ENCODE results near the gene CXCL8. TPM values are rescaled to one million over a fixed set of nuclear protein-coding genes. Genes with fewer than 3 reads are reported as not detected.

The CXCL8 gene
- total RNA-seq, 1 donor from 2014 or later, result not detected

DNA sequence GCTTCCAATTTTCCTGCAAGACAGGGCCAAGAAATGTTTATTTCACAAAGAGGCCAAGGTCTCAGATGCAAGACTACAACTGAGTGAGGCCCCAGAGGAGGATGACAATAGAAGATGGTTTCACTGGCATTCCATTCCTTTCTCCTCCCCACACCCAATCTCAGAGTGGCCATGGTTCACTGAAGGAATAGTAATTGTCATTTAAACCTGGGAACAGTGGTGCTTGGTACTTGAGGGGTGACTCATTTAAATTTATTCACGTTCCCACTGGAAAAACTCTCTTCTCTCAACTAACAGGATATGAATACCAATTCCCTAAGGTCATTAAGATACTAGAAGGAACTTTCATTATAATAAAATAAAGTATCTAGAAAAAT is 35.3 kb upstream of the CXCL8 start:
- H3K4me1 ChIP-seq, result peaks cover 0 to 16% of the 10 kb centered on the region in 2 donors
- intact Hi-C loops (cut with DNase I), result loop anchor here (5.0 to 10.0 kb wide), 2 partner anchors 38 to 450 kb away; partner anchors contain the start of gene MTHFD2L
- H3K27me3 ChIP-seq, result no peaks in the 10 kb centered on the region
- DNase-seq (ENCODE audit: low spot score in 2 of 2), result no peak
- no peaks in the 10 kb centered on the region for H3K36me3 ChIP-seq
- H3K4me3 ChIP-seq, result no peak overlapping the region
- H3K27ac ChIP-seq, result peak overlapping the region; percentile 67 to 83
- H3K9me3 ChIP-seq, result no peaks in the 10 kb centered on the region
- TF ChIP-seq, protein P1, sequence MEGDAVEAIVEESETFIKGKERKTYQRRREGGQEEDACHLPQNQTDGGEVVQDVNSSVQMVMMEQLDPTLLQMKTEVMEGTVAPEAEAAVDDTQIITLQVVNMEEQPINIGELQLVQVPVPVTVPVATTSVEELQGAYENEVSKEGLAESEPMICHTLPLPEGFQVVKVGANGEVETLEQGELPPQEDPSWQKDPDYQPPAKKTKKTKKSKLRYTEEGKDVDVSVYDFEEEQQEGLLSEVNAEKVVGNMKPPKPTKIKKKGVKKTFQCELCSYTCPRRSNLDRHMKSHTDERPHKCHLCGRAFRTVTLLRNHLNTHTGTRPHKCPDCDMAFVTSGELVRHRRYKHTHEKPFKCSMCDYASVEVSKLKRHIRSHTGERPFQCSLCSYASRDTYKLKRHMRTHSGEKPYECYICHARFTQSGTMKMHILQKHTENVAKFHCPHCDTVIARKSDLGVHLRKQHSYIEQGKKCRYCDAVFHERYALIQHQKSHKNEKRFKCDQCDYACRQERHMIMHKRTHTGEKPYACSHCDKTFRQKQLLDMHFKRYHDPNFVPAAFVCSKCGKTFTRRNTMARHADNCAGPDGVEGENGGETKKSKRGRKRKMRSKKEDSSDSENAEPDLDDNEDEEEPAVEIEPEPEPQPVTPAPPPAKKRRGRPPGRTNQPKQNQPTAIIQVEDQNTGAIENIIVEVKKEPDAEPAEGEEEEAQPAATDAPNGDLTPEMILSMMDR (IDR thresholded peaks at IDR 0.05), result no peak

DNA sequence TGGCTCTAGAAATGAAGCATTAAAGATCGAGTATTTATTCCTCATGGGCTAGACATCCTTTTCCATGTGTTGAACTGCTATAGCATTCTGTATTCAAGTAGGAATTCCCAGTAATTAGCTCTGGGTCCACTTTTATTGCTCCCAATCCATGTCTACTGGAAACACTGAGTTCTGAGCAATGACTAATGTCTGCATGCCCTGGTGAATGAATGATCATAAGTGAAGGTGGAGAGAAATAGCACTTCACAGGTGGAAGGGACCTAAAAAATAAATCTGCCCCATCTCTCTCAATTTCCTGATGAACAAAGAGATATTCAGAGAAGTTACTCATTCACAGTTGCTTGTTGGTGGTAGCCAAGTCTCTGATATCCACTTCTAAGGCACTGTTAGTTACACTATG is 34.6 kb upstream of the CXCL8 start:
- intact Hi-C loops (cut with DNase I), result loop anchor here (5.0 to 10.0 kb wide), 2 partner anchors 38 to 449 kb away; partner anchors contain the start of gene MTHFD2L
- no peaks in the 10 kb centered on the region for H3K36me3 ChIP-seq
- peaks cover 0 to 16% of the 10 kb centered on the region in 2 donors for H3K4me1 ChIP-seq
- H3K27ac ChIP-seq, result peak overlapping the region in 1 of 2 donors; percentile 83
- no peak for DNase-seq (ENCODE audit: low spot score in 2 of 2)
- H3K4me3 ChIP-seq, result no peak overlapping the region
- no peaks in the 10 kb centered on the region for H3K9me3 ChIP-seq
- TF ChIP-seq, protein P1 (IDR thresholded peaks at IDR 0.05), result no peak
- no peaks in the 10 kb centered on the region for H3K27me3 ChIP-seq

DNA sequence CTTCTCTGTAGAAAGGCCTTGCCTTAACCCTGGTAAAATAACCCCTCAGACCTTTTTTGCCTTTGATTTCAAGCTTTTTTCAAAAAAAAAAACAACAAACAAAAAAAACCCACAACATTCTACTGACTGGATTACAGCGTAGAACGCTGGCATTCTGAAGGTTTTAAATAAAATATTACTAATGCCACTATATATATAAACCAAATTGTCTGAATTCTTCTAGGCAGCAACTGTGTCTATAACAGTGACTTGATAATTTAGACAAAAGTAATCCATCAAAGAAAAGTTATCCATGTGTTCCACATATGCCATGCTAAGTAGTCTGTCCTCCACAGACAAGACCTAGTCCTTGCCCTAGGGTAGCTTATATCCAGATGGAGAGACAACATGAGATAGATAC is 33.6 kb upstream of the CXCL8 start:
- DNase-seq (ENCODE audit: low spot score in 2 of 2), result no peak
- intact Hi-C loops (cut with DNase I), result loop anchor here (5.0 to 10.0 kb wide), 2 partner anchors 40 to 448 kb away; partner anchors contain the start of gene MTHFD2L
- H3K4me3 ChIP-seq, result no peak overlapping the region
- H3K9me3 ChIP-seq, result no peaks in the 10 kb centered on the region
- H3K4me1 ChIP-seq, result peaks cover 0 to 16% of the 10 kb centered on the region in 2 donors
- TF ChIP-seq, protein P1 (IDR thresholded peaks at IDR 0.05), result no peak
- H3K27ac ChIP-seq, result no peak overlapping the region
- H3K27me3 ChIP-seq, result no peaks in the 10 kb centered on the region
- H3K36me3 ChIP-seq, result no peaks in the 10 kb centered on the region

DNA sequence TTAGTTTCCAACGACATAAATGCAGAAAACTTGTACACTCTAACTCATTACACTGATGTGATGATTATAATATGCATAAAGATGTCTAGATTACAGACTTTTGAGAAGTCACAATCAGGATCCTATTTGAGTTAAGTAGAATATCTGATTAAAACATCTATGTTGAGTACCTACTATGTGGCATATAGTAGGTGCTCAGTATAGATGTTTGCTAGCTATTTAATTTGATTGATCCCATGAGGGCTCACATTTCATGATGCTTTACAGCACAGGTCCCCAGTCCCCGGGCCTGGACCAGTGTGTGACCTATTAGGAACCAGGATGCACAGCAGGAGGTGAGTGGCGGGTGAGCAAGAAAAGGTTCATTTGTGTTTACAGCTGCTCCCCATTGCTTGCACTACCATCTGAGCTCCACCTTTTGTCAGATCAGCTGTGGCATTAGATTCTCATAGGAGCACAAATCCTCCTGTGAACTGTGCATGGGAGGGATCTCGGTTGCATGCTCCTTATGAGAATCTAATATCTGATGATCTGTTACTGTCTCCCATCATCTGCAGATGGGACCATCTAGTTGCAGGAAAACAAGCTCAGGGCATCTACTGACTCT is 33.0 kb upstream of the CXCL8 start:
- Histone ChIP-seq H3K27me3 (no peaks in the 10 kb centered on the region), H3K9me3 (no peaks in the 10 kb centered on the region), H3K4me1 (peaks cover 0 to 16% of the 10 kb centered on the region in 2 donors), H3K36me3 (no peaks in the 10 kb centered on the region), H3K4me3 (no peak overlapping the region), H3K27ac (peak overlapping the region in 1 of 2 donors; percentile 54)
- intact Hi-C loops (cut with DNase I), result loop anchor here (5.0 to 10.0 kb wide), 2 partner anchors 40 to 447 kb away; partner anchors contain the start of gene MTHFD2L
- TF ChIP-seq, protein P1 (IDR thresholded peaks at IDR 0.05), result no peak
- no peak for DNase-seq (ENCODE audit: low spot score in 2 of 2)

DNA sequence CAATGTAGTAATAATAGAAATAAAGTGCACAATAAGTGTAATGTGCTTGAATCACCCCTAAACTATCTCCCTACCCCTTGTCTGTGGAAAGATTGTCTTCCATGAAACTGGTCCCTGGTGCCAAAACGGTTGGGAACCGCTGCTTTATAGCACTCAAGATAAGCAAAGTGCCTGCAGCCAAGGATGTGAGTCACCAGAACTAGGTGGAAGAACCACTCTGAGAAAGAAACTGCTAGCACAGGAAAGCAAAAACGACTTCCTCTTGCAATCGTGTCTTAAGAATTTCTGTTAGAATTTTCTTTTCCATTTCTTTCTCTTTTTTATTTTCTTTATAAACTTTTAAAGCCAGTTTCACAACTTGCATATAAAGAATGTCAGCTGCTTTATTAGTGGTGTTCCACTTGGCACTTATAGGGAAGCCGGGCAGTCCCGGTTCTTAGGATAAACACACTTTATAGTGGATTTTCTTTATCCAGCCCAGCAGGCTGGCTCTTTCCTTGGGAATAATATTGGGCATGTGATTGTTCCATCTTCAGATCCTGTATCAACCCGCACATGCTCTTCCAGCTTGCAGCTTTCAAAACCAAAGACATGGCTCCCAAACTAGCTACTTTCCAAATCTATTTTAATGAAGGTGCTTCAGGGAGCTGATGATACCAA is 32.3 kb upstream of the CXCL8 start:
- peak; percentile 12 to 85 for DNase-seq (ENCODE audit: low spot score in 2 of 2)
- intact Hi-C loops (cut with DNase I), result loop anchor here (5.0 to 10.0 kb wide), 2 partner anchors 41 to 447 kb away; partner anchors contain the start of gene MTHFD2L
- H3K27me3 ChIP-seq, result no peaks in the 10 kb centered on the region
- peaks cover 0 to 16% of the 10 kb centered on the region in 2 donors for H3K4me1 ChIP-seq
- TF ChIP-seq, protein P1 (IDR thresholded peaks at IDR 0.05), result no peak
- H3K27ac ChIP-seq, result peak overlapping the region; percentile 54 to 58
- no peaks in the 10 kb centered on the region for H3K9me3 ChIP-seq
- peak overlapping the region in 1 of 2 donors; percentile 19 for H3K4me3 ChIP-seq
- H3K36me3 ChIP-seq, result no peaks in the 10 kb centered on the region

All from ascending aorta (tissue), 2 donors.